Cerebellar cortex (tissue), 1 donor: Measurements from ENCODE around the gene OPCML.

Experiments used
- DNase-seq: peaks from one replicate; pipeline ENCODE4 v3.0.0-alpha.2; 2015; ENCODE audit warnings: low spot score

OPCML gene

GRCh38 chr11:132937016-132937415 lies 595.3 kb downstream of the OPCML start:
- DNase-seq: no peak

GRCh38 chr11:132935383-132935782 lies 596.9 kb downstream of the OPCML start:
- no peak for DNase-seq

- DNase-seq: no peak
Measured at GRCh38 chr11:132933703-132934102, 598.6 kb downstream of the OPCML start.

GRCh38 chr11:132925825-132926469 lies 606.4 kb downstream of the OPCML start:
- no peak for DNase-seq

GRCh38 chr11:132921597-132921996 lies 610.7 kb downstream of the OPCML start:
- DNase-seq: no peak

- no peak for DNase-seq
Measured at GRCh38 chr11:132920451-132921096, 611.7 kb downstream of the OPCML start.

- DNase-seq: no peak
Measured at GRCh38 chr11:132914600-132914999, 617.7 kb downstream of the OPCML start.

- DNase-seq: no peak
Measured at GRCh38 chr11:132913886-132914285, 618.4 kb downstream of the OPCML start.

GRCh38 chr11:132913295-132913694 lies 619.0 kb downstream of the OPCML start:
- no peak for DNase-seq

- DNase-seq: no peak
Measured at GRCh38 chr11:132911186-132911585, 621.1 kb downstream of the OPCML start.

GRCh38 chr11:132910011-132910760 lies 622.1 kb downstream of the OPCML start:
- DNase-seq: peak; percentile 75

GRCh38 chr11:132909021-132909606 lies 623.2 kb downstream of the OPCML start:
- peak; percentile 80 for DNase-seq

GRCh38 chr11:132908414-132908810 lies 623.9 kb downstream of the OPCML start:
- DNase-seq: no peak

- DNase-seq: no peak
Measured at GRCh38 chr11:132907651-132908413, 624.5 kb downstream of the OPCML start.

GRCh38 chr11:132904607-132905006 lies 627.7 kb downstream of the OPCML start:
- peak; percentile 96 for DNase-seq

GRCh38 chr11:132904091-132904490 lies 628.2 kb downstream of the OPCML start:
- peak; percentile 67 for DNase-seq

GRCh38 chr11:132901638-132902471 lies 630.4 kb downstream of the OPCML start:
- no peak for DNase-seq

GRCh38 chr11:132898676-132899075 lies 633.6 kb downstream of the OPCML start:
- DNase-seq: no peak

- peak; percentile 98 for DNase-seq
Measured at GRCh38 chr11:132898021-132898420, 634.3 kb downstream of the OPCML start.

- no peak for DNase-seq
Measured at GRCh38 chr11:132895340-132895739, 637.0 kb downstream of the OPCML start.

GRCh38 chr11:132894606-132895005 lies 637.7 kb downstream of the OPCML start:
- DNase-seq: no peak
